HL-60 (cell line): ENCODE data around the gene PRKAG2.

ENCODE experiments used
- DNase-seq, 2 experiments: peaks; one replicate each; pipeline ENCODE4 v3.0.0-alpha.2; 2010 to 2020; ENCODE audit warnings: low read depth in 1 of 2, low spot score in 1 of 2
- H3K27ac ChIP-seq: fragments of 250-450 bp; sonication (Bioruptor Pico); replicated peaks from 2 replicates; pipeline ENCODE4 v1.5.1; 2020; ENCODE audit warnings: mild to moderate bottlenecking, moderate library complexity
- H3K27me3 ChIP-seq: fragments of 250-450 bp; sonication (Bioruptor Pico); 2 replicates; pipeline ENCODE4 v1.5.1; 2021; ENCODE audit warnings: mild to moderate bottlenecking, moderate library complexity; ENCODE audit not compliant: insufficient read depth, poor library complexity, severe bottlenecking
- H3K4me3 ChIP-seq: replicated peaks from 2 replicates; pipeline ENCODE4 v1.5.1; 2011; ENCODE audit warnings: mild to moderate bottlenecking, control low read depth, low read length; ENCODE audit not compliant: insufficient read depth
- CTCF ChIP-seq: IDR thresholded peaks from one replicate; pipeline ENCODE4 v1.5.1; 2011; ENCODE audit warnings: low read length, control low read depth, inconsistent platforms; ENCODE audit not compliant: insufficient read depth
- GABPA ChIP-seq: IDR thresholded peaks from 2 replicates; pipeline ENCODE4 v1.6.1; 2012; ENCODE audit warnings: low read depth
- POLR2AphosphoS5 ChIP-seq: IDR thresholded peaks from 2 replicates; pipeline ENCODE4 v1.6.1; 2012; ENCODE audit warnings: low read depth
- REST ChIP-seq: IDR thresholded peaks from 2 replicates; pipeline ENCODE4 v1.6.1; 2012; ENCODE audit warnings: low read depth; ENCODE audit not compliant: insufficient replicate concordance
- SPI1 ChIP-seq: IDR thresholded peaks from 2 replicates; pipeline ENCODE4 v1.6.1; 2012; ENCODE audit warnings: low read depth, mild to moderate bottlenecking, borderline replicate concordance

The PRKAG2 gene

GRCh38 chr7:151774951-151775350 lies 102.0 kb downstream of the PRKAG2 start:
- no peak for DNase-seq
- no peak for TF ChIP-seq CTCF
- TF ChIP-seq POLR2AphosphoS5: no peak
- no peak for TF ChIP-seq SPI1
- no peak for TF ChIP-seq GABPA
- no peak for TF ChIP-seq REST
- no peaks in the 10 kb centered on the region for H3K27me3 ChIP-seq
- no peak overlapping the region for H3K4me3 ChIP-seq
- no peak overlapping the region for H3K27ac ChIP-seq

GRCh38 chr7:151773797-151774196 lies 103.1 kb downstream of the PRKAG2 start:
- Histone ChIP-seq H3K27me3 (no peaks in the 10 kb centered on the region), H3K4me3 (no peak overlapping the region), H3K27ac (no peak overlapping the region)
- no peak for TF ChIP-seq CTCF
- TF ChIP-seq POLR2AphosphoS5: no peak
- TF ChIP-seq REST: no peak
- TF ChIP-seq SPI1: no peak
- TF ChIP-seq GABPA: no peak
- no peak for DNase-seq

- no peaks in the 10 kb centered on the region for H3K27me3 ChIP-seq
- H3K27ac ChIP-seq: no peak overlapping the region
- no peak for TF ChIP-seq SPI1
- TF ChIP-seq REST: no peak
- DNase-seq: no peak
- H3K4me3 ChIP-seq: no peak overlapping the region
These were observed 106.7 kb downstream of the PRKAG2 start for GRCh38 chr7:151770232-151770631.
